Upper lobe of left lung (tissue), 4 donors: ENCODE results near the gene TMPRSS13.

ENCODE experiments used
- POLR2A ChIP-seq, 4 donors: fragments of 450-650 bp; IDR thresholded peaks; one replicate each; pipeline ENCODE4 v1.5.1; 2016 to 2017; ENCODE audit warnings: antibody characterized with exemption in 4 of 4, mild to moderate bottlenecking in 2 of 4
- POLR2AphosphoS5 ChIP-seq, 2 donors: sonication (generic); formaldehyde crosslinking; IDR thresholded peaks; one replicate each; pipeline ENCODE4 v1.5.1; 2017; ENCODE audit warnings: antibody characterized with exemption in 2 of 2
- TF ChIP-seq, protein P1 (sequence below), 6 experiments: fragments of 450-650 bp in 4 of 6; fragments of 200-600 bp in 2 of 6; sonication (generic) in 2 of 6; IDR thresholded peaks; one replicate each; pipeline ENCODE4 v1.5.1; 2016 to 2019; ENCODE audit warnings: antibody characterized with exemption in 6 of 6

DNA sequence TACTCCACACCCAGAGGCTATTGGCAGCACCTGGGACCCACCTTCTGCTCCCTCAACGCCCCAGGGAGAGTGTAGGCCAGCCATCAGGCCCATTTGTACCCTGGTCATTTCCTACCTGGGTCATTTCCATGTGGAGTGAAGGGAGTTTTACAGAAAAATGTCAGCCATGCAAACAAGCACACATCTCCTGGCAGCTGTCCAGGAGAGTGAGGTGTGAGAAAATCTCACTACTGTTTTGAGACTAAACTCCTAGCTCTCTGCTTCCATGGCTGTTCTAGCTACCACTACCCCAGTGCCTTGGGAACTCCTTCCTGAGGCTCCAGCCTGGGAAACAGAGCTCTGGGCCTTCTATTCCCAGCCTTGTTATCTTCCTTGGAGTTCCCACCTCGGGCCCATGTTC lies 2.8 kb upstream of the TMPRSS13 start:
- TF ChIP-seq, protein P1, sequence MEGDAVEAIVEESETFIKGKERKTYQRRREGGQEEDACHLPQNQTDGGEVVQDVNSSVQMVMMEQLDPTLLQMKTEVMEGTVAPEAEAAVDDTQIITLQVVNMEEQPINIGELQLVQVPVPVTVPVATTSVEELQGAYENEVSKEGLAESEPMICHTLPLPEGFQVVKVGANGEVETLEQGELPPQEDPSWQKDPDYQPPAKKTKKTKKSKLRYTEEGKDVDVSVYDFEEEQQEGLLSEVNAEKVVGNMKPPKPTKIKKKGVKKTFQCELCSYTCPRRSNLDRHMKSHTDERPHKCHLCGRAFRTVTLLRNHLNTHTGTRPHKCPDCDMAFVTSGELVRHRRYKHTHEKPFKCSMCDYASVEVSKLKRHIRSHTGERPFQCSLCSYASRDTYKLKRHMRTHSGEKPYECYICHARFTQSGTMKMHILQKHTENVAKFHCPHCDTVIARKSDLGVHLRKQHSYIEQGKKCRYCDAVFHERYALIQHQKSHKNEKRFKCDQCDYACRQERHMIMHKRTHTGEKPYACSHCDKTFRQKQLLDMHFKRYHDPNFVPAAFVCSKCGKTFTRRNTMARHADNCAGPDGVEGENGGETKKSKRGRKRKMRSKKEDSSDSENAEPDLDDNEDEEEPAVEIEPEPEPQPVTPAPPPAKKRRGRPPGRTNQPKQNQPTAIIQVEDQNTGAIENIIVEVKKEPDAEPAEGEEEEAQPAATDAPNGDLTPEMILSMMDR (IDR thresholded peaks at IDR 0.05), result no peak
- TF ChIP-seq POLR2A (IDR thresholded peaks at IDR 0.05), result no peak
- TF ChIP-seq POLR2AphosphoS5 (IDR thresholded peaks at IDR 0.05), result no peak
